ENCODE data around the gene MAPK8IP1. TPM values are rescaled to one million over a fixed set of nuclear protein-coding genes. Genes with fewer than 3 reads are reported as not detected.

Gene MAPK8IP1
- total and polyA plus RNA-seq, 10 donors = 0.80 to 6.0 (median 3.1) TPM

GRCh38 chr11:45935349-45936064 lies 50.1 kb downstream of the MAPK8IP1 start:
- H3K27me3 ChIP-seq (replicated peaks in 1 of 7) = no peaks in the 10 kb centered on the region
- WGBS, 5 donors = 64 to 83% (median 74%) methylated on average over 8 of the region's 8 CpGs
- peaks cover 3 to 100% (median 50%) of the 10 kb centered on the region in 6 donors for H3K36me3 ChIP-seq
- intact Hi-C loops (cut with DNase I; ENCODE audit: low total_unique reads) = no loop called here
- no peaks in the 10 kb centered on the region for H3K9me3 ChIP-seq
- DNase-seq = peak; percentile 56
- peak overlapping the region in 3 of 8 donors; percentile 35 to 86 (median 80) for H3K27ac ChIP-seq
- TF ChIP-seq POLR2A (IDR thresholded peaks at IDR 0.05) = no peak
- no peak for TF ChIP-seq CTCF (IDR thresholded peaks at IDR 0.05 in 8 of 11, conservative IDR thresholded peaks at IDR 0.05 in 3 of 11)
- no peak for TF ChIP-seq POLR2AphosphoS5 (IDR thresholded peaks at IDR 0.05)
- peaks cover 10 to 90% (median 48%) of the 10 kb centered on the region in 6 donors for H3K4me1 ChIP-seq
- no peak overlapping the region for H3K4me3 ChIP-seq

DNA sequence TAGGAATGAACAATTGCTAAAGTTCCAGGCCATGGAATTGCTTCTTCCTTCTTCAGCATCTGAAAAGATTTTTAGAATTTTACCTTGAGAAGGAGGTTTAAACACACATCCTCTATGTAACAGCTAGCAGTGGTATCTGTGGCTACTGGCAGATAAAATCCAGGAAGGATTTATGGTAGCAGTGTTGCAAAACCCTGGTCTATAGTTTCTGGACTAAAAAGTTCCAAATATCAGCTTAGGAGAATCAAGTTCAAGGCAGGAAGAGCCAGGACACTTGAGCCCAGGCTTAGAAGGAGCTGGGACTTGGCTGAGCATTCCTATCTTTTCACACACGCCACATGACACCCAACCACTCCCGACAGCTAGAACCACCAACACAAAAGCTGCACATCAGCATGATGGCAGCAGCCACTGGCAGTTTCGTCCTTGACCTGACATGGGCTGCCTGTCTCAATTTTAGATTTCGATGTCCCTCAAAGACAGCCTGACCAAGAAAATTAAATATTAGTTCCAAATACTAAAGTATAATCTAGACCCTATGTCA lies 51.1 kb downstream of the MAPK8IP1 start:
- Histone ChIP-seq H3K9me3 (no peaks in the 10 kb centered on the region), H3K4me3 (no peak overlapping the region), H3K4me1 (peaks cover 8 to 80% (median 38%) of the 10 kb centered on the region in 6 donors), H3K27ac (no peak overlapping the region), H3K36me3 (peaks cover 3 to 100% (median 50%) of the 10 kb centered on the region in 6 donors), H3K27me3 (replicated peaks in 1 of 7) (no peaks in the 10 kb centered on the region)
- intact Hi-C loops (cut with DNase I; ENCODE audit: low total_unique reads) = no loop called here
- 91 to 95% (median 93%) methylated on average over 4 of the region's 4 CpGs for WGBS, 5 donors
- TF ChIP-seq CTCF (IDR thresholded peaks at IDR 0.05 in 8 of 11, conservative IDR thresholded peaks at IDR 0.05 in 3 of 11) (no peak), POLR2A (IDR thresholded peaks at IDR 0.05) (no peak)
- DNase-seq = no peak

DNA sequence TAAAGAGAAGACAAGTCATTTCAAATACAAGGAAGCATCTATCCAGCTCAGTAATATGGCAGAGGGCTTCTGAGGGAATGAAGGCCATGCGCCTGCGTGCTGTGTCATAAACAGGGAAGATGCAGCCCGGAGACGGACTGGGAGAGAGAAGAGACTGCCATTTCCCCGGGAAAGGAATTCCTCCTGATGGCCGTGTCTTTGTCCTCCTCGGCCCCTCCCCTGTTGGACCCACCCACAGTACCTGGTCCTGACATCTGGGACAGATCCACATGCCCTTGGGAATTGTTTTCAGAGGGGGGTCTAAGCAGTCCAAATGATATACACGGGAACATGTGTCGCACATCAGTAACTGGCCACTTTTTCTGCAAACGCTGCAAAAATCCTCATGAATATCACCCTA lies 52.5 kb downstream of the MAPK8IP1 start:
- Histone ChIP-seq H3K9me3 (no peaks in the 10 kb centered on the region), H3K27ac (peak overlapping the region in 3 of 8 donors; percentile 17 to 51 (median 19)), H3K27me3 (replicated peaks in 1 of 7) (no peaks in the 10 kb centered on the region), H3K4me1 (peaks cover 8 to 69% (median 29%) of the 10 kb centered on the region in 6 donors), H3K36me3 (peaks cover 3 to 100% (median 52%) of the 10 kb centered on the region in 6 donors), H3K4me3 (no peak overlapping the region)
- DNase-seq = no peak
- intact Hi-C loops (cut with DNase I; ENCODE audit: low total_unique reads) = no loop called here
- WGBS, 5 donors = 94 to 98% (median 95%) methylated on average over 10 of the region's 10 CpGs
- TF ChIP-seq POLR2AphosphoS5 (IDR thresholded peaks at IDR 0.05) (no peak), CTCF (IDR thresholded peaks at IDR 0.05 in 8 of 11, conservative IDR thresholded peaks at IDR 0.05 in 3 of 11) (no peak), POLR2A (IDR thresholded peaks at IDR 0.05) (no peak)

- intact Hi-C loops (cut with DNase I; ENCODE audit: low total_unique reads) = no loop called here
- peaks cover 3 to 100% (median 45%) of the 10 kb centered on the region in 6 donors for H3K36me3 ChIP-seq
Measured at GRCh38 chr11:45939836-45940235, 54.4 kb downstream of the MAPK8IP1 start.

More at GRCh38 chr11:45939836-45940235, 54.4 kb downstream of the MAPK8IP1 start:
- TF ChIP-seq CTCF (IDR thresholded peaks at IDR 0.05 in 8 of 11, conservative IDR thresholded peaks at IDR 0.05 in 3 of 11) = no peak
- no peak for TF ChIP-seq POLR2AphosphoS5 (IDR thresholded peaks at IDR 0.05)
- TF ChIP-seq POLR2A (IDR thresholded peaks at IDR 0.05) = no peak
- no peaks in the 10 kb centered on the region for H3K9me3 ChIP-seq
- H3K4me1 ChIP-seq = peaks cover 0 to 49% (median 16%) of the 10 kb centered on the region in 6 donors
- 79 to 94% (median 84%) methylated on average over 2 of the region's 2 CpGs for WGBS, 5 donors
- no peak for DNase-seq
- no peaks in the 10 kb centered on the region for H3K27me3 ChIP-seq (replicated peaks in 1 of 7)
- no peak overlapping the region for H3K4me3 ChIP-seq
- H3K27ac ChIP-seq = no peak overlapping the region
